PC-3 (cell line): Measurements from ENCODE around the gene ICAM1. TPM values are rescaled to one million over a fixed set of nuclear protein-coding genes. Genes with fewer than 3 reads are reported as not detected.

Experiments
- ATAC-seq: fragments of 200-7000 bp; cut with Tn5 transposase; 2 replicates; pipeline ENCODE4 v1.9.1; 2020; ENCODE audit warnings: mild to moderate bottlenecking, moderate library complexity
- BruUV-seq: library from RNA; stranded (reverse); fragments of 400-500 nt; replicated peaks from 2 replicates; lab custom pipeline; 2021; lab: Mats Ljungman, UMichigan
- CTCF ChIA-PET: fragments of 300-600 bp; sonication (Branson Sonifier 250); formaldehyde crosslinking; loops from one replicate; lab custom pipeline; 2022; ENCODE audit warnings: antibody characterized with exemption; lab: Charles Lee
- POLR2A ChIA-PET: fragments of 300-600 bp; sonication (Branson Sonifier 250); formaldehyde crosslinking; loops from one replicate; lab custom pipeline; 2022; ENCODE audit warnings: antibody characterized with exemption; ENCODE audit not compliant: unreplicated experiment; lab: Charles Lee
- DNase-seq: peaks from one replicate; pipeline ENCODE4 v3.0.0-alpha.2; 2015
- H2AFZ ChIP-seq: fragments of 300-600 bp; sonication (generic); 2 replicates; pipeline ENCODE4 v1.6.0; 2016; ENCODE audit warnings: antibody characterized with exemption, low read length
- H3F3A ChIP-seq: fragments of 300-600 bp; sonication (generic); one replicate; pipeline ENCODE4 v1.6.0; 2017; ENCODE audit warnings: antibody characterized with exemption, low read length, control low read depth, mild to moderate bottlenecking; ENCODE audit not compliant: unreplicated experiment
- H3K27ac ChIP-seq: fragments of 300-600 bp; sonication (generic); 2 replicates; pipeline ENCODE4 v1.5.1; 2016; ENCODE audit warnings: mild to moderate bottlenecking, low read length
- H3K27me3 ChIP-seq: fragments of 300-600 bp; sonication (generic); 2 replicates; pipeline ENCODE4 v1.6.1; 2016; ENCODE audit warnings: low read length, mixed read lengths
- H3K36me3 ChIP-seq: fragments of 300-600 bp; sonication (generic); 2 replicates; pipeline ENCODE4 v1.6.1; 2016; ENCODE audit warnings: low read depth, mixed run types, low read length, mixed read lengths
- H3K4me1 ChIP-seq: fragments of 300-600 bp; sonication (generic); 2 replicates; pipeline ENCODE4 v1.5.1; 2016; ENCODE audit warnings: low read length; ENCODE audit not compliant: insufficient read depth
- H3K4me2 ChIP-seq: fragments of 300-600 bp; sonication (generic); 2 replicates; pipeline ENCODE4 v1.6.0; 2016; ENCODE audit warnings: low read length
- H3K4me3 ChIP-seq: fragments of 300-600 bp; sonication (generic); 2 replicates; pipeline ENCODE4 v1.5.1; 2016; ENCODE audit warnings: mild to moderate bottlenecking, low read length, mixed read lengths
- H3K79me2 ChIP-seq: fragments of 300-600 bp; sonication (generic); 2 replicates; pipeline ENCODE4 v1.6.1; 2017; ENCODE audit warnings: low read length, mixed read lengths
- H3K9ac ChIP-seq: fragments of 300-600 bp; sonication (generic); 2 replicates; pipeline ENCODE4 v1.6.0; 2016; ENCODE audit warnings: mild to moderate bottlenecking, low read length
- H3K9me2 ChIP-seq: fragments of 300-600 bp; sonication (generic); replicated peaks from 2 replicates; pipeline ENCODE4 v1.6.1; 2016; ENCODE audit warnings: mixed run types, low read length, mixed read lengths
- H3K9me3 ChIP-seq: fragments of 300-600 bp; sonication (generic); 2 replicates; pipeline ENCODE4 v1.6.1; 2016; ENCODE audit warnings: low read length, mixed read lengths
- H4K20me1 ChIP-seq: fragments of 300-600 bp; sonication (generic); 2 replicates; pipeline ENCODE4 v1.6.1; 2016; ENCODE audit warnings: low read length, mixed read lengths
- CTCF ChIP-seq: fragments of 300-600 bp; sonication (generic); conservative IDR thresholded peaks from 2 replicates; pipeline ENCODE4 v1.5.1; 2017; ENCODE audit warnings: antibody characterized with exemption, low read depth, mild to moderate bottlenecking, low read length
- EZH2 ChIP-seq: fragments of 300-600 bp; sonication (generic); IDR thresholded peaks from one replicate; pipeline ENCODE4 v1.6.1; 2017; ENCODE audit warnings: antibody characterized with exemption, mild to moderate bottlenecking, low read length; ENCODE audit not compliant: unreplicated experiment
- EZH2phosphoT487 ChIP-seq: fragments of 300-600 bp; sonication (generic); IDR thresholded peaks from 2 replicates; pipeline ENCODE4 v1.6.1; 2018; ENCODE audit warnings: mild to moderate bottlenecking, antibody characterized with exemption, low read length, borderline replicate concordance
- intact Hi-C: fragments of 100-400 bp; cut with micrococcal nuclease; formaldehyde crosslinking; loops from 2 replicates; pipeline ENCODE4 v1.9.0; 2023
- total RNA-seq: library from RNA; depleted of rRNA; stranded (reverse); fragments of >200 nt; gene quantifications from 2 replicates; pipeline ENCODE4 v1.2.3, GENCODE V29; 2014

Gene ICAM1
- total RNA-seq, 1 experiment from 2014 or later, result 15.3 TPM

- H3K27ac ChIP-seq, result no peak within 1 kb of the TSS
- POLR2A ChIA-PET, result no interaction called here
- H3K79me2 ChIP-seq, result no peaks in the 10 kb centered on the region
- H3K9me3 ChIP-seq, result no peaks in the 10 kb centered on the region
- CTCF ChIA-PET, result interaction anchor here (0.5 kb wide), 1 partner anchor 47 kb away, joined by 5 read pairs; no protein-coding TSS in a partner anchor
- peaks cover 19% of the 10 kb centered on the region; the same call in 1 of the 2 replicates for H3K27me3 ChIP-seq
- DNase-seq (no peak), ATAC-seq (no peak)
- TF ChIP-seq EZH2phosphoT487 (no peak), EZH2 (no peak), CTCF (no peak)
- intact Hi-C loops, result no loop called here
- no peak within 1 kb of the TSS for H3K4me3 ChIP-seq
- H3K4me2 ChIP-seq, result no peak within 1 kb of the TSS
- no peaks in the 10 kb centered on the region for H4K20me1 ChIP-seq
- BruUV-seq, result no TSS peak
- 0 out of 2 replicates have a peak, but pooled peaks cover 3% of the 10 kb centered on the region for H3K36me3 ChIP-seq
- peaks cover 35% of the 10 kb centered on the region for H3K4me1 ChIP-seq
- H3K9ac ChIP-seq, result no peak within 1 kb of the TSS
- no peaks in the 10 kb centered on the region for H3F3A ChIP-seq
- H3K9me2 ChIP-seq, result no peaks in the 10 kb centered on the region
- H2AFZ ChIP-seq, result no peak within 1 kb of the TSS
Measured at GRCh38 chr19:10286803-10287737, 16.1 kb downstream of the ICAM1 start, which contains the start of gene ICAM4. TSS of gene ICAM4 (plus strand) at chr19:10286955. CDS start at chr19:10287013, 58 bp downstream.

- CTCF ChIA-PET, result interaction anchor here (1.0 to 1.2 kb wide), 2 partner anchors 19 to 115 kb away, joined by 5 read pairs; no protein-coding TSS in a partner anchor
- Histone ChIP-seq H3K4me2 (peak overlapping the region; percentile 95), H3K9ac (no peak overlapping the region), H3K36me3 (0 out of 2 replicates have a peak, but pooled peaks cover 3% of the 10 kb centered on the region), H4K20me1 (no peaks in the 10 kb centered on the region), H3F3A (no peaks in the 10 kb centered on the region), H3K27me3 (peaks cover 19% of the 10 kb centered on the region; the same call in 1 of the 2 replicates), H3K4me3 (peak overlapping the region; percentile 69), H2AFZ (peak overlapping the region; percentile 80), H3K27ac (no peak overlapping the region), H3K79me2 (no peaks in the 10 kb centered on the region), H3K9me2 (no peaks in the 10 kb centered on the region), H3K9me3 (no peaks in the 10 kb centered on the region), H3K4me1 (peaks cover 29% of the 10 kb centered on the region)
- intact Hi-C loops, result no loop called here
- BruUV-seq, result no TSS peak
- TF ChIP-seq CTCF (no peak), EZH2phosphoT487 (no peak), EZH2 (no peak)
- DNase-seq (peak; percentile 57), ATAC-seq (peak; percentile 16; the same call in 1 of the 2 replicates)
- POLR2A ChIA-PET, result no interaction called here
Measured at GRCh38 chr19:10288662-10289166, 17.8 kb downstream of the ICAM1 start.
